Mesothelial cell of epicardium (in vitro differentiated cells): Measurements from ENCODE around the gene ACACA. TPM values are rescaled to one million over a fixed set of nuclear protein-coding genes. Genes with fewer than 3 reads are reported as not detected.

ENCODE experiments used
- DNase-seq, 2 experiments: peaks; one replicate each; pipeline ENCODE4 v3.0.0; 2021; ENCODE audit warnings: low spot score in 2 of 2; ENCODE audit not compliant: unreplicated experiment in 2 of 2
- H3K27ac Mint-ChIP-seq: 2 replicates; pipeline ENCODE4 v1.8.0; 2021; ENCODE audit warnings: mixed read lengths
- H3K27me3 Mint-ChIP-seq: 2 replicates; pipeline ENCODE4 v1.8.0; 2021; ENCODE audit warnings: low read depth, mixed read lengths
- H3K36me3 Mint-ChIP-seq: 2 replicates; pipeline ENCODE4 v1.8.0; 2021; ENCODE audit warnings: mixed read lengths
- H3K4me1 Mint-ChIP-seq: 2 replicates; pipeline ENCODE4 v1.8.0; 2021; ENCODE audit warnings: mixed read lengths
- H3K4me3 Mint-ChIP-seq: 2 replicates; pipeline ENCODE4 v1.8.0; 2021; ENCODE audit warnings: mild to moderate bottlenecking, moderate library complexity, mixed read lengths
- H3K9me3 Mint-ChIP-seq: 2 replicates; pipeline ENCODE4 v1.8.0; 2021; ENCODE audit warnings: mixed read lengths
- total RNA-seq: library from RNA; stranded (reverse); gene quantifications from 3 replicates; pipeline ENCODE4 v1.2.1, GENCODE V29; 2021
- TF ChIP-seq, protein P1 (sequence below): fragments of 200-600 bp; sonication (generic); IDR thresholded peaks from one replicate; pipeline ENCODE4 v1.5.0; 2021; ENCODE audit warnings: antibody characterized with exemption; ENCODE audit not compliant: unreplicated experiment

Gene ACACA
- total RNA-seq, 1 donor from 2014 or later = 127 TPM

DNA sequence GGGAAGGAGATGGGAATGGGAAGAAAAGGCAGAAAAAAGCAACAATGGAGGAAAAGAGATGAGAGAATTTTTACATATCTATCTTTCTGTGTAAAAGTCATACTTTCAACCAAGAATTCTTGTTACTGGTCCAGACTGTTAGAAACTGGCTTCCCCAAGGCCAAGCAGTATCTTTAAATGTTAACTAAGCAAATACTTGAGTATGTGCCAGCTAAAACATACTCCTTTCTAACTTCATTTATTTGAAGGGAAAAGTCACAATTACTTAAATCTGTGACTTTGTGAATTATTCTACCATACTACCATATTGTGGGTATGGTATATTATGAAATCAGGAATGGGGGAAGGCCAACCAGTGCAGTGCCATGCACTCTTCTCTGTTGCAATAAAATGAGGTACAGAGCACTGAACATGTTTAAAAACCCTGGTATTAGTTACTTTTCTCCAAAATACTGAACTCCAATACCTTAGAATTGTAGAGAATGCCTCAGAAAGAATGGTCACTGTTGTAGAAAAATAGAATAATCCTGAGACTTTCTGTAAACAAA is 123.1 kb downstream of the ACACA start:
- DNase-seq = no peak
- TF ChIP-seq, protein P1, sequence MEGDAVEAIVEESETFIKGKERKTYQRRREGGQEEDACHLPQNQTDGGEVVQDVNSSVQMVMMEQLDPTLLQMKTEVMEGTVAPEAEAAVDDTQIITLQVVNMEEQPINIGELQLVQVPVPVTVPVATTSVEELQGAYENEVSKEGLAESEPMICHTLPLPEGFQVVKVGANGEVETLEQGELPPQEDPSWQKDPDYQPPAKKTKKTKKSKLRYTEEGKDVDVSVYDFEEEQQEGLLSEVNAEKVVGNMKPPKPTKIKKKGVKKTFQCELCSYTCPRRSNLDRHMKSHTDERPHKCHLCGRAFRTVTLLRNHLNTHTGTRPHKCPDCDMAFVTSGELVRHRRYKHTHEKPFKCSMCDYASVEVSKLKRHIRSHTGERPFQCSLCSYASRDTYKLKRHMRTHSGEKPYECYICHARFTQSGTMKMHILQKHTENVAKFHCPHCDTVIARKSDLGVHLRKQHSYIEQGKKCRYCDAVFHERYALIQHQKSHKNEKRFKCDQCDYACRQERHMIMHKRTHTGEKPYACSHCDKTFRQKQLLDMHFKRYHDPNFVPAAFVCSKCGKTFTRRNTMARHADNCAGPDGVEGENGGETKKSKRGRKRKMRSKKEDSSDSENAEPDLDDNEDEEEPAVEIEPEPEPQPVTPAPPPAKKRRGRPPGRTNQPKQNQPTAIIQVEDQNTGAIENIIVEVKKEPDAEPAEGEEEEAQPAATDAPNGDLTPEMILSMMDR = no peak
- no peaks in the 10 kb centered on the region for H3K27me3 Mint-ChIP-seq
- H3K4me3 Mint-ChIP-seq = no peak overlapping the region
- peaks cover 7% of the 10 kb centered on the region for H3K9me3 Mint-ChIP-seq
- H3K27ac Mint-ChIP-seq = peak overlapping the region; percentile 15
- H3K4me1 Mint-ChIP-seq = peaks cover 21% of the 10 kb centered on the region
- peaks cover 20% of the 10 kb centered on the region for H3K36me3 Mint-ChIP-seq

DNA sequence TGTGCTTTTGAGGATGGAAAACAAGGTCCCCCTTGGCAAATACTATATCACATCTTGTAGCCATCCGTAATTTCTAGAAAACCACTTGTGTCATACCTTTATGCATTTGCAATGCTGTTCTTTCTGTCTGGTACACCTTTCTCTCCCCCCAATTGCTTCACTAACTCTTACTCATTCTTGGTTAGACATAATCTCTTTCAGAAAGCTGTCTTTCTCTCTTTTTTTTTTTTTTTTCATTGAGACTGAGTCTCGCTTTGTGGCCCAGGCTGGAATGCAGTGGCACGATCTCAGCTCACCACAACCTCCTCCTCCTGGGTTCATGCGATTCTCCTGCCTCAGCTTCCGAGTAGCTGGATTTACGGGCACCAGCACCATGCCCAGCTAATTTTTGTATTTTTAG is 125.8 kb downstream of the ACACA start:
- no peak overlapping the region for H3K27ac Mint-ChIP-seq
- H3K27me3 Mint-ChIP-seq = no peaks in the 10 kb centered on the region
- H3K4me1 Mint-ChIP-seq = peaks cover 47% of the 10 kb centered on the region
- no peak overlapping the region for H3K4me3 Mint-ChIP-seq
- peaks cover 20% of the 10 kb centered on the region for H3K36me3 Mint-ChIP-seq
- H3K9me3 Mint-ChIP-seq = peaks cover 7% of the 10 kb centered on the region
- DNase-seq = no peak
- TF ChIP-seq, protein P1 = no peak

DNA sequence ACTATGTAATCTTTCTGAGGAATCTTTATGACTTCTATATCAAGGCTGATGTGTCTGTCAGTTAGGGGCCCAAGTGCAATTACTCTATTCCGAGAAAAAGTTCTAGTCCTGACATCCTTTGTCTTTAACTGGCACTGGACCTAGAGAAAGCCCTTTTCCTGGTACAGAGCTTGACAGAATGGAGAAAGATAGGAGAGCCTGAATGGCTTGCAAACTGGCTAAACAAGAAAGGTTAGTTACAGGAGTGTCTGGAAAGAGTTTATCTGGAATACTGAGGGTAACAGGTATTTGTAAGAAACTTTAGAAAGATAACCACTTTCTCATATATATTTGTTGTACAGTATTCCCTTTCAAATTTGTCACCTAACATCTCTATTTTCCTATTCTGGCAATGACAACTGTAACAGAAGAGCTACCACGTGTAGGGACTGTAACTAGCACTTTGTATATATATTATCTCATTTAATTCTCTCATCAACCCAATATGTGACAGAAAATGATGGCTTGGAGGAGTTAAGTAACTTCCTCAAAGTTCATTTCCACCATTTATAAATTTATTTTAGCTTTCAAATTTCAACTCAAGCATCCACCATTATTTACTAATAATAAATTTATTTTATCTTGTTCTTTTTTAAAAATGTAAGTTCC is 128.3 kb downstream of the ACACA start:
- H3K4me1 Mint-ChIP-seq = peaks cover 54% of the 10 kb centered on the region
- peaks cover 24% of the 10 kb centered on the region for H3K36me3 Mint-ChIP-seq
- no peaks in the 10 kb centered on the region for H3K27me3 Mint-ChIP-seq
- H3K9me3 Mint-ChIP-seq = peaks cover 7% of the 10 kb centered on the region
- DNase-seq = no peak
- H3K27ac Mint-ChIP-seq = peak overlapping the region; percentile 31
- TF ChIP-seq, protein P1 = no peak
- H3K4me3 Mint-ChIP-seq = no peak overlapping the region

DNA sequence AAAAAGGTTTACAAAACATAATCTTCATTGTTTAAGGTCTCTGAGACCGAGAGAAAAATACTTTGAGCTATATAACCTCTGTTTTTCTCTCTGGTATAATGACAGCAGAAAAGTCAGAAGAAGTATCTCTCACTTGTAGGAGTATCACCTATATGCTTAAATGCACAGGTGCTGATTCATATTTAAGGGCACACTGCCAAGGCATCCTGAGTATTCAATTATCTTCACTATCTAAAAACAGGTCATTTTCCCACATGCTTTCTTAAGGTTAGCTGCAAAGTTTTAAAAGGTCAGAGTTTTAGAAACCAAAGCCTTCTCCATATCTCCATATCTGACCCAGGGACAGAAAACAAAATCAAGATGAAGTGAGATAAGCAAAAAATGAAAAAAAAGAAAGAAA is 130.2 kb downstream of the ACACA start:
- H3K9me3 Mint-ChIP-seq = no peaks in the 10 kb centered on the region
- H3K27me3 Mint-ChIP-seq = no peaks in the 10 kb centered on the region
- H3K4me1 Mint-ChIP-seq = peaks cover 54% of the 10 kb centered on the region
- no peak overlapping the region for H3K4me3 Mint-ChIP-seq
- TF ChIP-seq, protein P1 = no peak
- no peak for DNase-seq
- H3K36me3 Mint-ChIP-seq = peaks cover 15% of the 10 kb centered on the region
- peak overlapping the region; percentile 89 for H3K27ac Mint-ChIP-seq

DNA sequence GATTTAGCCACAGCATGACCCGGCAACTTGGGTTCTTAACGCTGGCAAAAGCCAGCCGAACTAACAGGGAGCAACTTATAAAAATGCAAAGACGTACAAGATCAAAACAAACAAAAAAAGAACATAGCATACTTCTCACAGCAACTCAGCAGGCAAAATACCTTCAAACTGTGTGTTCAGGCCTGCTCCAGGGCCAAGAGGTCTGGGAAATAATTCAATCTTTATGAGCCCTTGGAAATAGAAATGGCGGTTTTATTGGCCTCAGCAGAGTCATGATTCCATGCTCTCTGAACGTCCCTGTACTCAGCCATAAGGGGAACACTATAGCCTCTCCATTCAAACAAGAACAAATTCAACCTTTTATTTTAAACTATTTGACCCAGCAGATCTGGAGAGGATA is 132.2 kb downstream of the ACACA start:
- Mint-ChIP-seq H3K4me1 (peaks cover 54% of the 10 kb centered on the region), H3K27ac (peak overlapping the region; percentile 80), H3K36me3 (peaks cover 10% of the 10 kb centered on the region), H3K27me3 (no peaks in the 10 kb centered on the region), H3K4me3 (no peak overlapping the region), H3K9me3 (no peaks in the 10 kb centered on the region)
- DNase-seq = no peak
- TF ChIP-seq, protein P1 = no peak
